ENCODE measurements around the gene XRCC3.

XRCC3 gene

DNA sequence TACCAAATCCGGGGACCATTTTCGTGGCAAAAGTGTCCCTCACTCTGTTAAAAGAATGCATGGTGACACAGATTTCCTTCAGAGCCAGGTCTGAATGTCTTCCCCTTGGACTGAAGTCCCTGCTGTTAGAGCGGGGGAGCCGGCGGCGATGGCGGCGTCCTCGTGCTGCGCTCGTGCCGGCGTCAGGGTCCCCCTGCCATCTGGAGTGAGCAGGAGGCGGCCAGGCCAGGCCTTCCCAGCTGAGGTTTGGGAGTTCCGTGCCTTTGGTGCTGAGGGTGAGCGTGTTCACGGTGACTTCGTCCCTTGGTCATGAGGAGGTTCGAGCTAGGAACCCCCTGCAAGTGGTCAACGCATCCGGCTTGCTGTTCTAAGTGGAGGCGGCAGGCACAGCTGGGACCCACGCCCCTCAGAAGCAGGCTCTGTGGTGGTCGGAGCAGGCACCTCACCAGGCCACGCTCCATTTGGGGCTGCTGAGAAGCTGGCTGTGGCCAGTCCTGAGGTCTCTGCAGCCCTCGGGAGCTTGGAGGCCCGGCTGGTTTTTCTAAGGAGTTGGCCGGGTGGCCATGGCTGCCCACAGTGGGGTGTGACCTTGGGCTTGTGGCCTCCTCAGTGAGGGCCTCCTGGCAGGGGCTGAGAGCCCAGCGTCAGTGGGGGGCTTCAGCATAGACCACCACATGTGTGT is 9.9 kb upstream of the XRCC3 start:
- no peak for DNase-seq

DNA sequence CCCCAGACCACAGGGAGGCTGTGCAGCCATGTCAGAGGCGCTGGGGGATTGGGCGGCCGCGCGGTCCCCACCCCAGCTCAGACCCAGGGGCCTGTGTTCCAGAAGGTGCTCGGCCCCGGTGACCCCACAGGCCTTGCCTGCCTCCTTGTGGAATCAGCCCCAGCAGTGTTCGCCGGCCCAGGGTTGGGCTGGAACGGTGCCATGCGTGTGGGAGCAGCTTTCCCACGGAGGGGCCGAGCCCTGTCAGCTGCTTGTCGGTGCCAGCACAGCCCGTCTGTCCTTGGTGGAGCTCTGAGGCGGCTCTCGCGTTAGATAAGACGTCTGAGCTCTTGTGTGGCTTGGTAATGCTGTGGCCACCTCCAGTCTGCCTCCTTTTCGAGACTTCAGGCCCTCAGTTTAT is 8.9 kb upstream of the XRCC3 start:
- DNase-seq = no peak

DNA sequence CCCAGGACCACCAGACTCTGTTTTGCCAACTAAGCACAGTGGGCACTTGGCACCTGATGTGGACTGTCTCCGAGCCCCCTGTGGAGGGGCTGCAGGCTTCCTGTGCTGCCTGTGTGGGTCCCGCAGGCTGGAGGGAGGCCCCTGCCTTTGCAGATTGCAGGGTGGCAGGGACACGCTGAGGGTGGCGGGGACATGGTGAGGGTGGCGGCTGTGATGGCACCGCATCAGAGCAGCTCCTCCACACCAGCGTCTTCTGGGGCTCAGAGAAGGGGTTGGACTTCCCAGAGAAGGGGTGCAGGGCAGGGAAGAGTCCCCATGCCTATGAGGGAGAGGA is 8.5 kb upstream of the XRCC3 start:
- DNase-seq = no peak

GRCh38 chr14:103721334-103722120 is 6.3 kb upstream of the XRCC3 start:
- DNase-seq = no peak

DNA sequence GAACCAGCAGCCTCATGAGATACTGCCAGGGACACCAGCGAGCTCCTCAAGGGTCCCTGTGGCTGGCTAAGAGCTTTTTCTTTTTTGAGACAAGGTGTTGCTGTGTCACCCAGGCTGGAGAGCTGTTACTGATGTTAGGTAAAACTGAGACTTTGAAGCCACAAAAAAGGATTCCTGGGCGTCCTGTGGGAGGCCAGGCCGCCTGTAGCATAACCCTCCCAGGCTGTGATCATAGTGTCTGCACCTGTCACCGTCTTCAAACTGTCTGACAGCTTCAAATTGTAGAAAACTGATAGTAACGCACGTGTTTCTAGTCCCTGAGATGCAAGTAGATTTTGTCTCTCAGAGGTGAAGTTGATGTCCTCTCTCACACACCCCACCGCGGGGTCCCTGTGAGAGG is 4.5 kb upstream of the XRCC3 start:
- DNase-seq = no peak

- no peak for DNase-seq
Measured at GRCh38 chr14:103718572-103718971, 3.3 kb upstream of the XRCC3 start.

GRCh38 chr14:103716899-103717411 is 1.7 kb upstream of the XRCC3 start:
- DNase-seq = no peak

DNA sequence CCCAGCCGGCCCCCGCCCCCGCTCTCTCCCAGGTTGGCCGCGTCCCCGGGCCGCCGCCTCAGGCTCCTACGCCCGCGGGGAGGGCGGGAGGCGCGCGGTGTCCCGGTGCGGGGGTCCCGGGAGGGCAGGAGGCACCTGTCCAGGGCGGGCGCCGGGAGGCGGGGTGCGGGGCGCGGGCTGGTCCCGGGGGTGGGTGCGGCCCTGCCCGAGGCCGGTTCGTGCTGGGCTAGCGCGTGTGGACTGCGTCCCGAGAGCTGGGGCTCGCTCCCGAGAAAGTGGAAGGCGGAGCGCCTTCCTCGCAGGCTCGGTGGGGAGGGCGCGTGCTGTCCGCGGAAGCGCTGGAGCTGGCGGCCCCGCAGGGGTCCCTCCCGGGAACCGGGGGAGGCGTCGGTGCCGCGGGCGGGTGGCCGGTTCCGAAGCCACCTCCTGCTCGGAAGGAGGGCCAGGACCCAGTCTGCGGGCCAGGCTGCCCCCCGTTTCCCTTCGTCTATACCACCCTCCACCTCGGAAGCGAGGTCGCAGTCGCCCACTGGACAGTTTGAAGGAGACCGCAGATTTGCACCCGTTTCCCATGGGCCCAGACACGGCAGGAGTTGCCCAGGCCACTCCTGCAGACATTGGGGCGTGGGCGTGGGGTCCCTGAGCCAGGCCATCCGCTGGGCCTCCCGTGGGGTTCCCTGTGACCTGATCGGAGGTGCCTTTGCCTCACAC is 995 bp upstream of the XRCC3 start:
- peak; percentile 6 for DNase-seq

DNA sequence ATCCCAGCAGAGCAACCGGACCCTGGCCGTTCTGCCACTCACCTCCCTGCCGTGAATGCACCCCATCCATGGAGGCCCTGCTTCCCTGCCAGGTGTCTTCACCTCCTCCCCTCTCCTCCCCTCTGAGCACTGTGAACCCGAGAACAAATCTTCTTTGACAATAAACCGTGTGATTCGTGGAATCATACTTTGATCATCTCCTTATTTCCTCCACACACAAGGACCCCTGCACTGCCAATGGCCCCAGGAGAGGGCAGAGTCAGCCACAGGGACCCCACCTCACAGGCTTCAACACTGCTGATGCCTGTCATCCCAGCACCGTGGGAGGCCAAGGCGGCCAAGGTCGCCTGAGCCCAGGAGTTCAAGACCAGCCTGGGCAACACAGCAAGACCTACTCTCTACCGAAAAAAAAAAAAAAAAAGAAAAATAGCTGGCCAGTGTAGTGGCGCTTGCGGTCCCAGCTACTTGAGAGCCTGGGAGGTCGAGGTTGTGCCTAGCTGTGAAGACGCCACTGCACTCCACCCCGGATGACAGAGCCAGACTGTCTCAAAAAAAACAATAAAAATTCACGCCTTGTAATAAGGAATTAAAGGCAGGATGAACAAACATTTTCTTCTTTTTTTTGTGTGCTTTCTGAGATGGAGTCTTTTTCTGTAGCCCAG is 1.1 kb downstream of the XRCC3 start:
- no peak for DNase-seq

DNA sequence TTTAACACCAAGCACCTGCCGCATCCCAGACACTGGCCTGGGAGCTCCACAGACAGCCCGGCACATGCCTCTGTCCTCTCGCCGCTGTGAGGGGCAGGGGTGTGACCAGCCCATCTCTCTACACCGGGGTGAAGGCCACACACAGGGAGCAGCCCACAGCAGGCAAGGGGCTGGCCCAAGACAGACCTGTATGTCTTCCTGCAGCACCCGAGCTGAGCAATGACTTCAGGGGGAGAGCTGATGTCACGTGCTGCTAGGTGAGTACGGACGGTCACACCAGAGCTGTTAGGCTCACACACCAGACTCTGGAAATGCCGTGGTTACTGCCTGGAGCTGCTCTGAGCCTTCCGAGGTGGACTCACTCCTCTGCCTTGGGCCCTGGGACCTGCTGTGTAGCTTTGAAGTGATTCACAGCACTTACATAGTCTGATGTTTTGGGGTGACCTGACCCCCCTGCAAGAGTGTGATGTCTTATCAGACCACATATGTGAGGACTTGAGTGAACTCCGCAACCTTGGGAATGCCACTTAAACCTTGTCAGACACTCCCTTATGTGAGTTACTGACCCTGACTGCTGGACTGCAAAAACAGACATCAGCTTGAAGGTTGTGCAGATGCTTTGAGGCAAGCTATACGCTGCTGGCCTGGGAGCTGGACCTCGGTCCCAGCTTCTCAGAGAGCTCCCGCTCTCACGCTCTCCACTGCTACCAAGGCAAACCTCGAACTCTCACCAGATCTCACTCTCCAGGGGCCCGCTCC is 1.8 kb downstream of the XRCC3 start:
- DNase-seq = no peak

DNA sequence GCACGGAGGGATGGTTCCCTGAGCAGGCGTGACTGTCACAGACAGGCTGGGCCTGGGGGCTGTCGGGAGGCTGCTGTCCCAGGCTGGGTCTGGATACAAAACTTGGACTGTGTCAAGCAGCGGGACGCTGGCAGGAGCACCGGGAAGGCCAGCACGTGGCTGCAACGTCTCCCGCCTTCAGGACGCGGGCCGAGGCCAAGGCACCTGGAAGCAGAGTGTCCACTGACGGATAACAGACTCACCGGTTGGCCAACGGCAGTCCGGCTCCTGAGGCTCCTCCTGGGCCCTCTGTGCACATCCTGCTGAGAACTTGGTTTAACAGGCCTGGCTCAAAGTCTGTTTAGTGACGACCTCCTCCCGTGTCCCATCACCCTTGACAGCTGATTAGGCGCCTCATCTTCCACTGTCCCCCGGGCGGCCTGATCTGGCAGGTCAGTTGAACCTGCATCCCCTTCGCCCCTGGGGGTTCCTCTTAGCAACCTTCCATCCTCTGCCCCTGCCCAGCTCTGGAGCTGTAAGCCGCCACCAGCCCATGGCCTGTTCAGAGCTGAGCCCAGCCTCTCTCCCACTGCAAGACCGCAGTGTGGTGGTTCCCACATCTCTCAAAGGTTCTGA is 2.5 kb downstream of the XRCC3 start:
- no peak for DNase-seq

- no peak for DNase-seq
Measured at GRCh38 chr14:103711516-103712431, 3.5 kb downstream of the XRCC3 start.

GRCh38 chr14:103710771-103711377 is 4.4 kb downstream of the XRCC3 start:
- no peak for DNase-seq

DNA sequence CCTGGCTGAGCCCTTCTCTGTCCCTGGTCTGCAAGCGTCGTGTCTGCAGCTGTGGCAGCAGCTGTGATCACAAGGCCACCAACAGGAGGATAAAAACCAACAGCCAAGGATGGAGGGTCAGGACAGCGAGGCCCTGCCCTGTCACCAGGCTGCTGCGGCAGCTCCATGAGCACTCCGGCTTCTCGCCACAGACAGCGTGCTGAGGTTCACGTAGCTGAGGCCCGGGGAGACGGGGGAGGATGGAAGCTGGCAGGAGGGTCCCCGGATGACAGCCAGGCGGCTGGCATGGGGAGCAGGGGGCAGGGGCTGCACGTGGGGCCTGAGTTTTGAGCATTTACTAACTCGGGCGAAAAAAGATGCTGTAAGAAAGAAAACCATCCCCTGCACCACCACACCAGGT is 5.4 kb downstream of the XRCC3 start:
- no peak for DNase-seq

GRCh38 chr14:103708750-103709187 is 6.5 kb downstream of the XRCC3 start:
- DNase-seq = no peak

DNA sequence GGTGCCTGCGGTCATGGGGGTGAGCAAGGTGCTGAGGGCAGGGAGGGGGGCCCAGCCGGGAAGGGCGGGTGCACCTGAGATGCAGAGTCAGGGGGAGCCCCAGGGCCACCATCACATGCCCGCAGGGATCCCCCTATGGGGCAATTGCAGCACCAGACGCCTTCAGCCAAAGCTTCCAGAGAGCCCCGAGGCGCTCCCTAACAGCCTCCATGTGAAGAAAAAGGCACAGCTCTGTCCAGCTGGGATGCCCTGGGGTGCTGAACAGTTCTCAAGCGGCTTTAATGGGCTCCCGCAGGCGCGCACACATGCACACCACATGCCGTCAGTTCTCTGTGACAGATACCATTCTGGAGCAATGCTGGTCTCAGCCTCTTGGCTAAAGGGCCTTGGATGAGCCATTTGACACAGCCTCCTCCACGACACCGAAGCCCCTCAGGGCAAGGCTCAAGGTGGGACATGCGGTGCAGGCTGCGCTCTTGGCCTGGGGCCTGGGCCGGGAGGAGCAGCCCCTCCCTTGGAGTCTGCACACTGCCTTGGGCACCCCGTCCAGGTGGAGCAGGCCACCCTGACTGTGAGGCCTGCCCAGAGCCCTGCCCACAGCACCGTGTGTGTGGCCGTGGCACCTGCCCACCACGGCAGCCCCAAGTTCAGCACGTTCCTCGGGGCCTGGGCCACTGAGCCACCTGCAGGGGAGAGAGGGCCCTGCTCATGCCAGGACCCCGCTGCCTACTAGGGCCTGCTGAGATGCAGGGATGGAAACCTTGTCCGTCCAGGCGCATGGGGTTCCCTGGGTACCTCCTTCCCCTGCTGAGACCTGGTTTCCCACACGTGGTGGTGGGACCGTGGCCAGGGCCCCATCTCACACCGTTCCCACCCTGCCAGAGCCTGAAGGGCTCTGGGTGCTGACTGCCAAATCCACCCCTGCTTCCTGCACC is 7.7 kb downstream of the XRCC3 start:
- DNase-seq = no peak

- no peak for DNase-seq
Measured at GRCh38 chr14:103706551-103707328, 8.5 kb downstream of the XRCC3 start.

- DNase-seq = no peak
Measured at GRCh38 chr14:103705504-103706284, 9.6 kb downstream of the XRCC3 start.
